Activated CD8-positive, alpha-beta memory T cell treated with anti-CD3 and anti-CD28 coated beads for 4 hours (primary cell): ENCODE data around the gene CPA4.
"Not testable (repeated sequence)": the region's sequence is repeated elsewhere in the genome, so short reads cannot be mapped to it uniquely, and the experiment has no call there.

Source experiments
- DNase-seq, 2 donors: peaks; one replicate each; pipeline ENCODE4 v3.0.0-alpha.2; 2020; ENCODE audit warnings: low read depth in 2 of 2

Gene CPA4

GRCh38 chr7:130292682-130293257 is at the start of gene CPA4:
Gene CPA4 (plus strand): TSS chr7:130293161. CDS start chr7:130293181, 20 bp downstream.
- DNase-seq, result no peak

GRCh38 chr7:130243486-130243885 is 49.5 kb upstream of the CPA4 start:
- not testable (repeated sequence) for DNase-seq

- not testable (repeated sequence) for DNase-seq
These were observed 46.5 kb upstream of the CPA4 start for GRCh38 chr7:130246491-130246890.

- DNase-seq, result not testable (repeated sequence)
These were observed 44.1 kb upstream of the CPA4 start for GRCh38 chr7:130248842-130249241.

GRCh38 chr7:130249626-130250025 is 43.3 kb upstream of the CPA4 start:
- DNase-seq, result not testable (repeated sequence)

- DNase-seq, result no peak
These were observed 38.4 kb upstream of the CPA4 start for GRCh38 chr7:130254555-130254954.

- DNase-seq, result no peak
These were observed 36.3 kb upstream of the CPA4 start for GRCh38 chr7:130256704-130257103.

GRCh38 chr7:130258494-130259078 is 34.4 kb upstream of the CPA4 start:
- DNase-seq, result no peak

GRCh38 chr7:130262448-130262847 is 30.5 kb upstream of the CPA4 start:
- DNase-seq, result no peak

GRCh38 chr7:130263130-130263529 is 29.8 kb upstream of the CPA4 start:
- DNase-seq, result no peak

- DNase-seq, result no peak
These were observed 26.6 kb upstream of the CPA4 start, which contains the start of gene CPA2 for GRCh38 chr7:130266258-130266960. Gene CPA2 (plus strand): TSS chr7:130266863. CDS start chr7:130266882, 19 bp downstream.

GRCh38 chr7:130266961-130267321 is 26.0 kb upstream of the CPA4 start:
- no peak for DNase-seq

GRCh38 chr7:130268463-130269317 is 24.3 kb upstream of the CPA4 start:
- DNase-seq, result no peak

- no peak for DNase-seq
These were observed 23.7 kb upstream of the CPA4 start for GRCh38 chr7:130269318-130269694.

- DNase-seq, result no peak
These were observed 21.8 kb upstream of the CPA4 start for GRCh38 chr7:130270947-130271800.

- DNase-seq, result no peak
These were observed 20.4 kb upstream of the CPA4 start for GRCh38 chr7:130272381-130273080.

- no peak for DNase-seq
These were observed 19.7 kb upstream of the CPA4 start for GRCh38 chr7:130273081-130273932.

GRCh38 chr7:130273933-130274255 is 19.1 kb upstream of the CPA4 start:
- no peak for DNase-seq

- no peak for DNase-seq
These were observed 18.7 kb upstream of the CPA4 start for GRCh38 chr7:130274296-130274695.
